A673 (cell line): Measurements from ENCODE around the gene LHFPL2.

Experiments
- CTCF ChIP-seq: fragments of 300-800, 200-600 bp; sonication (generic); conservative IDR thresholded peaks from 2 replicates; pipeline ENCODE4 v1.5.1; 2017; ENCODE audit warnings: low read depth, mild to moderate bottlenecking, antibody characterized with exemption, low read length, moderate library complexity, mixed read lengths
- EZH2 ChIP-seq: fragments of 200-600 bp; sonication (generic); IDR thresholded peaks from 2 replicates; pipeline ENCODE4 v1.6.1; 2017; ENCODE audit warnings: borderline replicate concordance, low read depth, mild to moderate bottlenecking, mixed read lengths, antibody characterized with exemption, low read length; ENCODE audit not compliant: poor library complexity, severe bottlenecking

GRCh38 chr5:78661691-78662090 lies 13.1 kb upstream of the LHFPL2 start:
- TF ChIP-seq CTCF (no peak), EZH2 (no peak)
